Fibroblast of the conjunctiva (primary cell): ENCODE measurements around the gene ANKRD27.

Experiments used
- DNase-seq: peaks from one replicate; pipeline ENCODE4 v3.0.0-alpha.2; 2010; ENCODE audit warnings: low read depth

ANKRD27 gene

GRCh38 chr19:32550666-32551065 lies 124.3 kb downstream of the ANKRD27 start:
- no peak for DNase-seq
